ENCODE measurements around the gene INHBC. TPM values are rescaled to one million over a fixed set of nuclear protein-coding genes. Genes with fewer than 3 reads are reported as not detected.
"Not testable (repeated sequence)": the region's sequence is repeated elsewhere in the genome, so short reads cannot be mapped to it uniquely, and the experiment has no call there.

Gene INHBC
- total RNA-seq, 1 experiment from 2014 or later, result 0.28 TPM

DNA sequence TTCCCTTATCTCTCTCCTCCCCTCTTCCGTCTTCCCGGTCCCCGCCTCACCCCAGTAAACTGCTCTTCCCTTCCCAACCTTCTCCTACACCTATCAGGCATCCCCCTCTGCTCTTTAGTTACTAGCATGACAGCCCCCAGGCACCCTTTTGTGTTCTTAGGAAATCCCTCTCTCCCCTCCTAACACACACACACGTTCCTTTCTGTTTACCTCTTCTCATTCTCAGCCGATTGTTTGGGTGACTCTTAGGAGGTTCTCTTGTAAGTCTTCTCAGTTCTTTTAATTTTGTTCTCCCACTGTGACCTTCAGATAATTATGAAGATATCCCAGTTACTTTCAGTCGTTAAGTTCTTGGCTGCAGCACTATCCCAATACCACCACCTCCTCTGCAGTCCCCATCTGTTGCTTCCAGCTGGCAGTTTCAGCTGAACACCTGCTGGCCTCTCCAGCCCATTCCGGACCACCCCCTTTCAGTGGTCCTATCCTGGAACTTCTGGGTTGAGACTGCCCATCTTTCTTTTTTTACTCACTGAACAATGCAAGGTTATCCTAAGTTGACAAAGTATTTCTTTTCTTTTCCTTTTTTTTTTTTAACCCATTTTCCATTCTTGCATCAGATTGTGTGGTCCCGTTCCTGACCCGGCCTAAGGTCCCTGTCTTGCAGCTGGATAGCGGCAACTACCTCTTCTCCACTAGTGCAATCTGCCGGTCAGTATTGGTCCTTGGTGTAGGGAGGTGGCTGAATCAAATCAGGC is 54.0 kb downstream of the INHBC start:
- Histone ChIP-seq H3K4me1 (peaks cover 11% of the 10 kb centered on the region), H3K36me3 (peaks cover 39% of the 10 kb centered on the region), H3K27me3 (no peaks in the 10 kb centered on the region), H3K9me3 (replicated peaks) (no peaks in the 10 kb centered on the region; the same call in 1 of the 2 replicates), H3K4me3 (peak overlapping the region; percentile 87), H3K27ac (peak overlapping the region; percentile 68)
- peak; percentile 88 to 89 for DNase-seq

DNA sequence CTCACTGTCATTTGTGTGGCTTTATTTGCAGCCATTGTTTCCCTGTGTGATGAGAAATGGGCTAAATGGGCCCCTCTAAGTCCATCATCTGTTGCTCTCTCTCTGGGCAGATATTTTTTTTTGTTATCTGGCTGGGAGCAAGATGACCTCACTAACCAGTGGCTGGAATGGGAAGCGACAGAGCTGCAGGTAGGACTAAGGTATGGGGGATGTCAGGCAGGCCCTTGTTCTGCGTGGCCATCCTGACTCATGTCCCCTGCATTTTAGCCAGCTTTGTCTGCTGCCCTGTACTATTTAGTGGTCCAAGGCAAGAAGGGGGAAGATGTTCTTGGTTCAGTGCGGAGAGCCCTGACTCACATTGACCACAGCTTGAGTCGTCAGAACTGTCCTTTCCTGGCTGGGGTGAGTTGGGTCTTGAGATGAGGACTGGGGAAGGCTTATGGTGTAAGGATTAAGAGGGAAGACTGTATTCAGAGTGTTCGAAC is 54.6 kb downstream of the INHBC start:
- no peak overlapping the region for H3K27ac ChIP-seq
- no peaks in the 10 kb centered on the region; the same call in 1 of the 2 replicates for H3K9me3 ChIP-seq (replicated peaks)
- peak overlapping the region; percentile 87 for H3K4me3 ChIP-seq
- H3K27me3 ChIP-seq, result no peaks in the 10 kb centered on the region
- no peak for DNase-seq
- H3K36me3 ChIP-seq, result peaks cover 44% of the 10 kb centered on the region
- H3K4me1 ChIP-seq, result peaks cover 10% of the 10 kb centered on the region

DNA sequence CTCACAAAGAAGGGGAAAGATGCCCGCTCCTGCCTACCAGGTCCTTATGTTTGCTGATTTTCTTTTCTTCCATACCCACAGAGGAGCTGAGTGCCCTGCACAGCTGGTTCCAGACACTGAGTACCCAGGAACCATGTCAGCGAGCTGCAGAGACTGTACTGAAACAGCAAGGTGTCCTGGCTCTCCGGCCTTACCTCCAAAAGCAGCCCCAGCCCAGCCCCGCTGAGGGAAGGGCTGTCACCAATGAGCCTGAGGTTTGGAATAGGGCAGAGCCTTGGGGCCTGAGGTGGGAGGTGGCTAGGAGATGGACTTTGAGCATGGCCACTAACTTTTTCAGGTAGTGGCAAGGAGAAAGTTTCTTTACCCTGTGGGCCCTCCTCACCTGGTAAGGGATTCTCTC is 55.5 kb downstream of the INHBC start:
- Histone ChIP-seq H3K27me3 (no peaks in the 10 kb centered on the region), H3K9me3 (replicated peaks) (no peaks in the 10 kb centered on the region; the same call in 1 of the 2 replicates), H3K27ac (no peak overlapping the region), H3K36me3 (peaks cover 47% of the 10 kb centered on the region), H3K4me3 (no peak overlapping the region), H3K4me1 (peaks cover 10% of the 10 kb centered on the region)
- no peak for DNase-seq

DNA sequence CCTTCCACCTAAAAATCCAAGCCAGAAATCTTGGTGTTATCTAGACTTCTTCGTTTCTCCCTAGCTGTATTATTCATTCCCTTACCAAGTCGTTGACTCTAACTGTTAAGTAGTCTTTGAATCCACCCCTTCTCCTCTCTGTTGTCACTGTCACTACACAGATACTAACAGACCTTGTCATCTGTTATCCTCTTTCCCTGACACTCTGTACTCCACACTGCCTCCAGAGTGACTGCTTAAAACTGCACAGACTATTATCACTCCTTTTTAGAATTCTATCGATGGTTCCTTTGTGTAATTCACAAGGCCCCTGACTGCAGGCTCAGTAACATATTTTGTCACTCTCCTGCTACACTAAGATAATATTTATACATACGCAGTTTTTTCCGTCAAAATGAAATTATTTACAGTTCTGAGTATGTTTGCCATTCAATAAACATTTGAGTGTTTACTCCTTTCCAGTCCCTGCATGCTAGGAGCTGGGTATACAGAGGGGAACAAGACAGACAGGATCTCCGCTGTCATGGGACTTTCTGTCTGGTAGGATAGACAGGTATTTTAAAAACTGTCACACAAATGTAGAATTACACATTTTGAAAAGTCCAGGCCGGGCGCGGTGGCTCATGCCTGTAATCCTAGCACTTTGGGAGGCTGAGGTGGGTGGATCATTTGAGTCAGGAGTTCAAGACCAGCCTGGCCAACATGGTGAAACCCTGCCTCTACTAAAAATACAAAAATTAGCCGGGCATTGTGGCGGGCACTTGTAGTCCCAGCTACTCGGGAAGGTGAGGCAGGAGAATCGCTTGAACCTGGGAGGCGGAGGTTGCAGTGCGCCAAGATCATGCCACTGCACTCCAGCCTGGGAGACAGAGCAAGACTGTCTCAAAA is 57.1 kb downstream of the INHBC start:
- Histone ChIP-seq H3K4me3 (no peak overlapping the region), H3K27ac (no peak overlapping the region), H3K27me3 (no peaks in the 10 kb centered on the region), H3K36me3 (peaks cover 57% of the 10 kb centered on the region), H3K4me1 (peaks cover 10% of the 10 kb centered on the region), H3K9me3 (replicated peaks) (no peaks in the 10 kb centered on the region; the same call in 1 of the 2 replicates)
- DNase-seq, result peak in 1 of 2 experiments; percentile 67

DNA sequence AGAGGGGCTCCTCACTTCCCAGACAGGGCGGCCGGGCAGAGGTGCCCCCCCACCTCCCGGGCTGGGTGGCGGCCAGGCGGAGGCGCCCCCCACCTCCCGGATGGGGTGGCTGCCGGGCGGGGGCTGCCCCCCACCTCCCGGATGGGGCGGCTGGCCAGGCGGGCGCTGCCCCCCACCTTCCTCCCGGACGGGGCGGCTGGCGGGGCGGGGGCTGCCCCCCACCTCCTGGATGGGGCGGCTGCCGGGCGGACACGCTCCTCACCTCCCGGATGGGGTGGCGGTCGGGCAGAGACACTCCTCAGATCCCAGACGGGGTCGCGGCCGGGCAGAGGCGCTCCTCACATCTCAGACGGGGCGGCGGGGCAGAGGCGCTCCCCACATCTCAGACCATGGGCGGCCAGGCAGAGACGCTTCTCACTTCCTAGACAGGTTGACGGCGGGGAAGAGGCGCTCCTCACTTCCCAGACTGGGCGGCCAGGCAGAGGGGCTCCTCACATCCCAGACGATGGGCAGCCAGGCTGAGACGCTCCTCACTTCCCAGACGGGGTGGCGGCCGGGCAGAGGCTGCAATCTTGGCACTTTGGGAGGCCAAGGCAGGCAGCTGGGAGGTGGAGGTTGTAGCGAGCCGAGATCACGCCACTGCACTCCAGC is 60.6 kb downstream of the INHBC start:
- not testable (repeated sequence) for H3K4me1 ChIP-seq; DNase-seq; H3K27ac ChIP-seq; H3K9me3 ChIP-seq (replicated peaks); H3K27me3 ChIP-seq; H3K4me3 ChIP-seq
- H3K36me3 ChIP-seq, result peaks cover 77% of the 10 kb centered on the region

DNA sequence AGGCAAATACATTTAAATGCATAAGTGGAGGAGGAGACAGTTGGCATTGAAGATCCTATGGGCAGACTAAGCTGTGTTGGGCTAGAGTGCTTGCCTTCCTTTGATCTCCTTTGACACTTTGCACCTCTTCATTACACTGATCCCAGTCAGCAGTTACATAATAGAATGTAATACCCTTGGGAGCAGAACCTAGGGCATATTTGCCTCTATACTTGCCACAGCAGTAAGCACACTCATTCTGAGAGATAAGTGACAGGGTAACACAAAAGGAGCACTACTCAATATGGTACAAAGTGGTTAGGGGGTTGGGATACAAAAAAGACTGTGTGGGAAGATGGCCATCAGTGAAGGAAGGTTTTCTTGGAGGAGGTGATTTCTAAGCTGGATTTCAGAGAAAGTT is 62.2 kb downstream of the INHBC start:
- no peak for DNase-seq
- H3K27me3 ChIP-seq, result no peaks in the 10 kb centered on the region
- H3K4me1 ChIP-seq, result no peaks in the 10 kb centered on the region
- peaks cover 79% of the 10 kb centered on the region for H3K36me3 ChIP-seq
- H3K27ac ChIP-seq, result no peak overlapping the region
- H3K9me3 ChIP-seq (replicated peaks), result no peaks in the 10 kb centered on the region; the same call in 1 of the 2 replicates
- H3K4me3 ChIP-seq, result no peak overlapping the region

DNA sequence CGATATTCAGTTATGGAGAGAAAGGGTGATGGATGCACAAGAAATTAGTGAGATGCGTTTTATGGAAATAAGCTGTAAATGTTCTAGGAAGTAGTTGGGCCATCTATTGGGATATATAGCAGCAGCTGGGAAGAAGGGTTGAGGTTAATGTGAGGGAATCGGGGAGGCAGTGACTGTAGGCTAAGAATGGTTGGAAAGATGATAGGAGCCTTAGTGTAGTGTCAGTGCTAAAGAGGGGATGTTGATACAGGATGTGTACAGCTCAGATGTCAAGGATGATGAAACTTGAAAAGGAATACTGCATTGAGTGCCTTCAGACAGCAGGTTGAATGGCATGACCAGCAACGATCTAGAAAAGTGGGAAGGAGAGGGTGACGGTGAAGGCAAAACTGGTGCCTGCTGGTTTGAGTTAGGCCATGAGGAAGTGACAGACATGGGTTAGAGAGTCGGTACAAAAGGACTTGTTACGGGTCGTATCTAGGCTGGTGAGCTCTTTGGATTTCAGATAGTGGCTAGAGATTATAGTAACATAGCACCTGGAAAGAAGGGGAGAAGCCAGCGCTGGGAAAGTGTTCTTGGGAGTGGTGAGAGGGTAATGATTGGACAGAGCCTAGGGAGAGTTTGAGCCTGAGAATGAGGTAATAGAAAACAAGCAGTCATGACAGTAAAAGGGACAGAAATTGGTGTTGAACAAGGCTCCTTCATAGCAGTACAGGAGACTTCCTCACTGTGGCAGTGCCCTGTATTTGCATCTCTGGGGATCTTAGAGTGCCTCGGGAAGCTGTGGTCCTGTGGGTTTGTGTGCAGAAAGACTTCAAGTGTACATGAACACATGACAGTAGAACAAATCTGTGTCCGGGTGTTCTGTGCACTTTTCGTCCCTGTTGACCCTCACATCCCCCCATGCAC is 62.9 kb downstream of the INHBC start:
- Histone ChIP-seq H3K36me3 (peaks cover 80% of the 10 kb centered on the region), H3K9me3 (replicated peaks) (no peaks in the 10 kb centered on the region; the same call in 1 of the 2 replicates), H3K27ac (no peak overlapping the region), H3K4me3 (no peak overlapping the region), H3K27me3 (no peaks in the 10 kb centered on the region), H3K4me1 (no peaks in the 10 kb centered on the region)
- DNase-seq, result no peak

DNA sequence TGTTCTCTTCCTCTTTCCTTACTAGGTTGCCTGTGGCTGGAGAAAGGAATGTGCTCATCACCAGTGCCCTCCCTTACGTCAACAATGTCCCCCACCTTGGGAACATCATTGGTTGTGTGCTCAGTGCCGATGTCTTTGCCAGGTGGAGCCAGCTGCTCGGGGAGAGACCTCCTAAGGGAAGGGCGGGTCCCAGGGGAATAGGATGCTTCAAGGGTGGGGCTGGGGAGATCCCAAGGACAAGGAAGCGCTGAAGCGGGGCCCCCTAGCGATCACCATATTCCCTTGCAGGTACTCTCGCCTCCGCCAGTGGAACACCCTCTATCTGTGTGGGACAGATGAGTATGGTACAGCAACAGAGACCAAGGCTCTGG is 63.5 kb downstream of the INHBC start:
- Histone ChIP-seq H3K4me3 (no peak overlapping the region), H3K4me1 (no peaks in the 10 kb centered on the region), H3K36me3 (peaks cover 79% of the 10 kb centered on the region), H3K27ac (no peak overlapping the region), H3K9me3 (replicated peaks) (no peaks in the 10 kb centered on the region), H3K27me3 (no peaks in the 10 kb centered on the region)
- peak in 1 of 2 experiments; percentile 66 for DNase-seq

DNA sequence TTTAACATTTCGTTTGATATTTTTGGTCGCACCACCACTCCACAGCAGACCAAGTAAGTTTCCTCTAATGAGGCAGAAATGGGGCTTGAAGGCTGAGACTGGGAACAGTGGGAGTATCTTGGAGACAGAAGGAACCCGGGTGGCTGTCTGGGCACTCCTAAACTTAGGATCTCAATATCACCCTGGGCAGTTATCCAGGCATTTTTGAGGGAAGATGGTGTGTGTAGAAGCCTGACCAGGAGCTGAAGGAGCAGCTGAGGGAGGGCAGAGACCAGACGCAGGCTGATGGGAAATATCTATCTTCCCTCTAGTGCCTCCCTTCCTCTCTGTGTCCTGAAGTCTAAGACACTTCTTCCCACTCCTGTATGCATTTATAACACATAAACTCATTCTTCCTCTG is 64.0 kb downstream of the INHBC start:
- no peaks in the 10 kb centered on the region for H3K4me1 ChIP-seq
- H3K4me3 ChIP-seq, result no peak overlapping the region
- H3K27ac ChIP-seq, result no peak overlapping the region
- H3K27me3 ChIP-seq, result no peaks in the 10 kb centered on the region
- peaks cover 83% of the 10 kb centered on the region for H3K36me3 ChIP-seq
- no peak for DNase-seq
- no peaks in the 10 kb centered on the region for H3K9me3 ChIP-seq (replicated peaks)

DNA sequence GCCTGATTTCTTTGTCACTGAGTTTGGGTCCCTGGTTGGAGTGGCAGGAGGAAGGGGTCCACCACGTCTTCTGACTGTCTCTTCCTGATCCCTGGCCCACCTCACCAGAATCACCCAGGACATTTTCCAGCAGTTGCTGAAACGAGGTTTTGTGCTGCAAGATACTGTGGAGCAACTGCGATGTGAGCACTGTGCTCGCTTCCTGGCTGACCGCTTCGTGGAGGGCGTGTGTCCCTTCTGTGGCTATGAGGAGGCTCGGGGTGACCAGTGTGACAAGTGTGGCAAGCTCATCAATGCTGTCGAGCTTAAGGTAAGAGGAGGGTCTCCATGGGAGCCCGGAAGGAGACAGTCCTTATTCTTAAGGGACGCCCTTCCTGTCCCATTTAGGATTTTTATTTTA is 65.6 kb downstream of the INHBC start:
- Histone ChIP-seq H3K4me1 (no peaks in the 10 kb centered on the region), H3K27me3 (no peaks in the 10 kb centered on the region), H3K4me3 (no peak overlapping the region), H3K9me3 (replicated peaks) (no peaks in the 10 kb centered on the region), H3K36me3 (peaks cover 92% of the 10 kb centered on the region), H3K27ac (no peak overlapping the region)
- no peak for DNase-seq

Other genes starting within 250 kb of the INHBC start
- gene NXPH4, start 218.0 kb upstream of the INHBC start, total RNA-seq (2014; rRNA removed; shearing (Covaris generic)), result 91.1 and 92.7 TPM in 2 replicates
- gene SHMT2, start 205.1 kb upstream of the INHBC start, total RNA-seq (2014; rRNA removed; shearing (Covaris generic)), result 1,504 and 1,712 TPM in 2 replicates
- gene STAC3, start 183.6 kb upstream of the INHBC start, total RNA-seq (2014; rRNA removed; shearing (Covaris generic)), result 1,199 and 1,339 TPM in 2 replicates
- gene R3HDM2, start 3.7 kb upstream of the INHBC start, total RNA-seq (2014; rRNA removed; shearing (Covaris generic)), result 17.0 and 18.6 TPM in 2 replicates
- gene INHBE, start 20.5 kb downstream of the INHBC start, total RNA-seq (2014; rRNA removed; shearing (Covaris generic)), result 17.0 and 32.9 TPM in 2 replicates
- 171 and 174 TPM in 2 replicates for gene GLI1, start 25.0 kb downstream of the INHBC start, total RNA-seq (2014; rRNA removed; shearing (Covaris generic))
- 5.7 and 9.3 TPM in 2 replicates for gene ARHGAP9, start 45.1 kb downstream of the INHBC start, total RNA-seq (2014; rRNA removed; shearing (Covaris generic))
- gene MARS1, start 53.3 kb downstream of the INHBC start, total RNA-seq (2014; rRNA removed; shearing (Covaris generic)), result 690 and 839 TPM in 2 replicates
- gene DDIT3, start 85.7 kb downstream of the INHBC start, total RNA-seq (2014; rRNA removed; shearing (Covaris generic)), result 68.0 and 91.1 TPM in 2 replicates
- gene MBD6, start 88.0 kb downstream of the INHBC start, total RNA-seq (2014; rRNA removed; shearing (Covaris generic)), result 60.0 and 60.1 TPM in 2 replicates
- 63.5 and 83.3 TPM in 2 replicates for gene DCTN2, start 112.4 kb downstream of the INHBC start, total RNA-seq (2014; rRNA removed; shearing (Covaris generic))
- gene KIF5A, start 115.3 kb downstream of the INHBC start, total RNA-seq (2014; rRNA removed; shearing (Covaris generic)), result 0.41 and 0.47 TPM in 2 replicates
- gene PIP4K2C, start 156.4 kb downstream of the INHBC start, total RNA-seq (2014; rRNA removed; shearing (Covaris generic)), result 170 and 171 TPM in 2 replicates
- 157 and 192 TPM in 2 replicates for gene DTX3, start 170.0 kb downstream of the INHBC start, total RNA-seq (2014; rRNA removed; shearing (Covaris generic))
- 234 and 262 TPM in 2 replicates for gene ARHGEF25, start 176.7 kb downstream of the INHBC start, total RNA-seq (2014; rRNA removed; shearing (Covaris generic))
- gene B4GALNT1, start 198.4 kb downstream of the INHBC start, total RNA-seq (2014; rRNA removed; shearing (Covaris generic)), result 82.7 and 104 TPM in 2 replicates

All from SJCRH30 (cell line).